HepG2 (cell line): ENCODE measurements around the gene POLR1E. TPM values are rescaled to one million over a fixed set of nuclear protein-coding genes. Genes with fewer than 3 reads are reported as not detected.

ENCODE experiments used
- ATAC-seq: fragments of 200-7000 bp; cut with Tn5 transposase; 3 replicates; pipeline ENCODE4 v1.9.1; 2020; ENCODE audit warnings: mild to moderate bottlenecking, moderate library complexity
- BruUV-seq: library from RNA; stranded (reverse); fragments of 400-500 nt; replicated peaks from 2 replicates; lab custom pipeline; 2021; lab: Mats Ljungman, UMichigan
- CTCF ChIA-PET: fragments of 300-600 bp; formaldehyde crosslinking; extraction: SDS; loops from one replicate; lab custom pipeline; 2021; ENCODE audit warnings: low total read pairs, inconsistent platforms, low intra/inter-chr PET ratio; lab: Yijun Ruan, JAX
- POLR2A ChIA-PET: fragments of 350-600 bp; sonication (Branson Sonifier 250); formaldehyde crosslinking; loops from one replicate; lab custom pipeline; 2020; ENCODE audit warnings: antibody characterized with exemption, inconsistent platforms; lab: Yijun Ruan, JAX
- DNase-seq: peaks from one replicate; pipeline ENCODE4 v3.0.0-alpha.2; 2015; ENCODE audit warnings: low spot score
- FAIRE-seq: peaks from 3 replicates; lab custom pipeline; 2011; peaks lifted over from hg19 to GRCh38; lab: Jason Lieb, UNC
- H2AFZ ChIP-seq: one replicate; pipeline ENCODE4 v1.6.1; 2011; ENCODE audit warnings: low read length, inconsistent platforms
- H3K27ac ChIP-seq: fragments of 300-600 bp; 3 replicates; pipeline ENCODE4 v1.8.0; 2011; ENCODE audit warnings: mixed run types, mild to moderate bottlenecking, mixed read lengths, low read length, inconsistent platforms; ENCODE audit not compliant: insufficient read depth; ENCODE audit errors: extremely low read length
- H3K27me3 ChIP-seq, 2 experiments: fragments of 200-600 bp in 1 of 2; 2 replicates in 1 of 2; 3 replicates in 1 of 2; pipeline versions ENCODE4 v1.6.0 to v1.8.0; 2011; ENCODE audit warnings: low read length in 2 of 2, mild to moderate bottlenecking in 2 of 2, moderate library complexity in 2 of 2, inconsistent platforms in 1 of 2; ENCODE audit not compliant: insufficient read depth in 2 of 2, control insufficient read depth in 1 of 2
- H3K36me3 ChIP-seq, 2 experiments: fragments of 200-600 bp in 1 of 2; replicated peaks in 1 of 2; 2 replicates in 1 of 2; 3 replicates in 1 of 2; pipeline versions ENCODE4 v1.5.1 to v1.8.0; 2011; ENCODE audit warnings: low read length in 2 of 2, inconsistent platforms in 1 of 2; ENCODE audit not compliant: insufficient read depth in 2 of 2, control insufficient read depth in 1 of 2
- H3K4me1 ChIP-seq: 2 replicates; pipeline ENCODE4 v1.5.1; 2012; ENCODE audit warnings: low read length, inconsistent platforms; ENCODE audit not compliant: insufficient read depth
- H3K4me2 ChIP-seq: 2 replicates; pipeline ENCODE4 v1.6.0; 2011; ENCODE audit warnings: low read depth, low read length, inconsistent platforms
- H3K4me3 ChIP-seq, 3 experiments: fragments of 200-600 bp in 1 of 3; sonication (generic), shearing (Covaris generic) in 1 of 3; replicated peaks in 1 of 3; 2 replicates each; pipeline ENCODE4 v1.5.1; 2011 to 2016; ENCODE audit warnings: low read length in 3 of 3, inconsistent platforms in 2 of 3, low read depth in 2 of 3, mild to moderate bottlenecking in 2 of 3, control low read depth in 1 of 3, mixed read lengths in 1 of 3; ENCODE audit not compliant: insufficient read depth in 1 of 3
- H3K79me2 ChIP-seq: one replicate; pipeline ENCODE4 v1.6.1; 2011; ENCODE audit warnings: low read length, inconsistent platforms; ENCODE audit not compliant: insufficient read depth
- H3K9ac ChIP-seq: 2 replicates; pipeline ENCODE4 v1.6.0; 2011; ENCODE audit warnings: mild to moderate bottlenecking, low read depth, low read length, inconsistent platforms; ENCODE audit not compliant: insufficient read depth
- H3K9me3 ChIP-seq: 2 replicates; pipeline ENCODE4 v1.5.1; 2012; ENCODE audit warnings: mild to moderate bottlenecking, low read length
- H4K20me1 ChIP-seq: 2 replicates; pipeline ENCODE4 v1.6.0; 2011; ENCODE audit warnings: inconsistent platforms, mild to moderate bottlenecking, low read length, moderate library complexity; ENCODE audit not compliant: insufficient read depth
- ARNTL ChIP-seq: sonication (generic); formaldehyde crosslinking; IDR thresholded peaks from 2 replicates; pipeline ENCODE4 v1.4.0; 2020; ENCODE audit warnings: mild to moderate bottlenecking, missing genetic modification reagents
- FOXM1 ChIP-seq: sonication (generic); formaldehyde crosslinking; IDR thresholded peaks from 2 replicates; pipeline ENCODE4 v1.5.0; 2020; ENCODE audit warnings: missing genetic modification reagents
- MAFF ChIP-seq: IDR thresholded peaks from 2 replicates; pipeline ENCODE4 v1.6.1; 2011; ENCODE audit warnings: low read depth, low read length, improper control_type of control experiment
- MAFK ChIP-seq, 2 experiments: IDR thresholded peaks in 1 of 2; conservative IDR thresholded peaks in 1 of 2; 2 replicates each; pipeline ENCODE4 v1.6.1; 2011; ENCODE audit warnings: improper control_type of control experiment in 2 of 2, low read length in 2 of 2
- NCOA5 ChIP-seq: sonication (generic); formaldehyde crosslinking; IDR thresholded peaks from 2 replicates; pipeline ENCODE4 v1.4.0; 2020; ENCODE audit warnings: missing genetic modification reagents
- NFE2L2 ChIP-seq: fragments of 150-350 bp; IDR thresholded peaks from 2 replicates; pipeline ENCODE4 v1.6.1; 2014; ENCODE audit warnings: low read length
- RAD51 ChIP-seq: fragments of 450-650 bp; IDR thresholded peaks from 2 replicates; pipeline ENCODE4 v1.6.1; 2016; ENCODE audit warnings: borderline replicate concordance
- ZNF460 ChIP-seq: sonication (generic); formaldehyde crosslinking; IDR thresholded peaks from 2 replicates; pipeline ENCODE4 v1.5.1; 2020; ENCODE audit warnings: missing genetic modification reagents, mild to moderate bottlenecking, borderline replicate concordance
- ZNF510 ChIP-seq: sonication (generic); formaldehyde crosslinking; IDR thresholded peaks from 2 replicates; pipeline ENCODE4 v1.4.0; 2020; ENCODE audit warnings: low read depth, mild to moderate bottlenecking, missing genetic modification reagents
- WGBS: methylation state at CpG from one replicate; pipeline ENCODE4 v1.1.6; 2017; ENCODE audit warnings: low lambda C conversion rate; 5-methylcytosine and 5-hydroxymethylcytosine counted together
- in situ Hi-C: cut with HindIII; loops from 2 replicates; pipeline ENCODE4 v1.10.0; 2017; ENCODE audit warnings: low pct_unique_long_range_greater_than_20kb; ENCODE audit not compliant: extremely low pct_ligation_motif_present
- intact Hi-C: fragments of 100-400 bp; cut with micrococcal nuclease; formaldehyde crosslinking; loops from one replicate; pipeline ENCODE4 v1.10.0; 2022; ENCODE audit not compliant: unreplicated experiment
- polyA plus RNA-seq, 8 experiments: library from polyadenylated mRNA; depleted of rRNA in 3 of 8; stranded (reverse) in 7 of 8; unstranded in 1 of 8; fragments of >200 nt; fragmentation: Illumina TruSeq in 4 of 8; extraction: Trizol in 4 of 8; gene quantifications; 2 replicates each; pipeline versions ENCODE4 v1.2.1 to v1.2.3, GENCODE V29; 2011 to 2016; ENCODE audit warnings: low read depth in 4 of 8, missing spikeins in 1 of 8, mixed read lengths in 1 of 8; ENCODE audit not compliant: insufficient read depth in 1 of 8
- total RNA-seq, 5 experiments: library from RNA; depleted of rRNA; stranded (reverse); fragments of >200 nt; fragmentation: Illumina TruSeq; extraction: Trizol; gene quantifications; 2 replicates each; pipeline ENCODE4 v1.2.3, GENCODE V29; 2016; ENCODE audit warnings: low read depth in 1 of 5
- TF ChIP-seq, protein P1 (sequence below): sonication (generic); formaldehyde crosslinking; IDR thresholded peaks from 2 replicates; pipeline ENCODE4 v1.5.1; 2020; ENCODE audit warnings: mild to moderate bottlenecking, missing genetic modification reagents
- TF ChIP-seq, protein P2 (sequence below): sonication (generic); formaldehyde crosslinking; IDR thresholded peaks from 2 replicates; pipeline ENCODE4 v1.4.0; 2020; ENCODE audit warnings: missing genetic modification reagents

POLR1E gene
- total and polyA plus RNA-seq, 2 of the 13 experiments (the other 11 are each of a cell fraction or from before 2014, with no cell fraction given), result 23.0 to 37.8 TPM

DNA sequence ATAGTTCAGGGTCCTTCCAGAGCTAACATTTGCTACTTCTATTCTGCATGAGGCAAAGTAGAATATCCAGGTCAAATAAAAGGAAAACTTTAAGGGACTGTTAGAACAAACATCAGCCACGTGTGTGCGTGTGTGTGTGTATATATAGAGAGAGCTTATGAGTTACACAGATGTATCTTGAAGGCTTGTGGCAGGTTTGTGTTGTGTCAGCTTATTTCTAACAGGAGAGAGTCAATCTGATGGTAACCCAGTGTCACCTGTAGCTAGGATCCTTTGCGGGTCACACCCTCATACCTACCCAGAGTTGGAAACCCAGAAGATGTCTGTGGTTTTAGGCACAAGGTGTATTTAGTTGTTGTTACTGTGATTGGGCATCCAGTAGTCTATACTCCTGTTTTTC is 12.7 kb downstream of the POLR1E start:
- no peak for FAIRE-seq
- CTCF ChIA-PET, result no interaction called here

DNA sequence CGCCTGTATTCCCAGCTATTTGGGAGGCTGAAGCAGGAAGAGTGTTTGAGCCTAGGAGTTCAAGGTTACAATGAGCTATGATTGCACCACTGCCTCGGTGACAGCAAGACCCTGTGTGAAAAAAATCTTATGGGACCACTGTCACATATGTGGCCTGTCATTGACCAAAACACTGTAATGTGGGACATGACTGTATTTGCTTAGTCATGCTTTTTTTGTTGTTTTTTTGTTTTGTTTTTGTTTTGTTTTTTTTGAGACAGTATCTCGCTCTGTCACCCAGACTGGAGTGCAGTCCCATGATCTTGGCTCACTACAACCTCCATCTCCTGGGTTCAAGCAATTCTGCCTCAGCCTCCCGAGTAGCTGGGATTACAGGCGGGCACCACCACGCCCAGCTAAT is 13.5 kb downstream of the POLR1E start:
- no peak overlapping the region for H3K9ac ChIP-seq
- H4K20me1 ChIP-seq, result no peaks in the 10 kb centered on the region
- ATAC-seq, result no peak
- no peaks in the 10 kb centered on the region for H3K27me3 ChIP-seq
- no peaks in the 10 kb centered on the region for H3K79me2 ChIP-seq
- peaks cover 24 to 87% of the 10 kb centered on the region in 2 experiments for H3K36me3 ChIP-seq
- WGBS, result 81% methylated on average over 5 of the region's 6 CpGs
- CTCF ChIA-PET, result no interaction called here
- FAIRE-seq, result no peak
- intact Hi-C loops (no loop called here), in situ Hi-C loops (loop anchor here (25.0 kb wide), 3 partner anchors 238 to 863 kb away; partner anchors contain the start of gene SLC25A51)
- TF ChIP-seq, protein P1, sequence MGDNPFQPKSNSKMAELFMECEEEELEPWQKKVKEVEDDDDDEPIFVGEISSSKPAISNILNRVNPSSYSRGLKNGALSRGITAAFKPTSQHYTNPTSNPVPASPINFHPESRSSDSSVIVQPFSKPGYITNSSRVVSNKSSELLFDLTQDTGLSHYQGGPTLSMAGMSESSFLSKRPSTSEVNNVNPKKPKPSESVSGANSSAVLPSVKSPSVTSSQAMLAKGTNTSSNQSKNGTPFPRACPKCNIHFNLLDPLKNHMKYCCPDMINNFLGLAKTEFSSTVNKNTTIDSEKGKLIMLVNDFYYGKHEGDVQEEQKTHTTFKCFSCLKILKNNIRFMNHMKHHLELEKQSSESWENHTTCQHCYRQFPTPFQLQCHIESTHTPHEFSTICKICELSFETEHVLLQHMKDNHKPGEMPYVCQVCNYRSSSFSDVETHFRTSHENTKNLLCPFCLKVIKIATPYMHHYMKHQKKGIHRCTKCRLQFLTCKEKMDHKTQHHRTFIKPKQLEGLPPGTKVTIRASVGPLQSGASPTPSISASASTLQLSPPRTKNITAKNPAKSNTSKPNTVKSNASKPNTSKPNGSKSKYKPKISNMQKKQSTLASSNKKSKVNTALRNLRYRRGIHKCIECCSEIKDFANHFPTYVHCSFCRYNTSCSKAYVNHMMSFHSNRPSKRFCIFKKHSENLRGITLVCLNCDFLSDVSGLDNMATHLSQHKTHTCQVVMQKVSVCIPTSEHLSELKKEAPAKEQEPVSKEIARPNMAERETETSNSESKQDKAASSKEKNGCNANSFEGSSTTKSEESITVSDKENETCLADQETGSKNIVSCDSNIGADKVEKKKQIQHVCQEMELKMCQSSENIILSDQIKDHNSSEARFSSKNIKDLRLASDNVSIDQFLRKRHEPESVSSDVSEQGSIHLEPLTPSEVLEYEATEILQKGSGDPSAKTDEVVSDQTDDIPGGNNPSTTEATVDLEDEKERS, result no peak
- TF ChIP-seq NFE2L2 (peak; percentile 80), ZNF460 (CRISPR knock-in tag) (no peak), MAFK (conservative IDR thresholded peaks at IDR 0.05 in 1 of 2, IDR thresholded peaks at IDR 0.05 in 1 of 2; ENCODE audit: low read length in 2 of 2) (peak; percentile 80 to 82), MAFF (peak; percentile 76), ARNTL (CRISPR knock-in tag) (no peak), ZNF510 (CRISPR knock-in tag) (no peak), RAD51 (no peak), FOXM1 (CRISPR knock-in tag) (no peak)
- TF ChIP-seq, protein P2, sequence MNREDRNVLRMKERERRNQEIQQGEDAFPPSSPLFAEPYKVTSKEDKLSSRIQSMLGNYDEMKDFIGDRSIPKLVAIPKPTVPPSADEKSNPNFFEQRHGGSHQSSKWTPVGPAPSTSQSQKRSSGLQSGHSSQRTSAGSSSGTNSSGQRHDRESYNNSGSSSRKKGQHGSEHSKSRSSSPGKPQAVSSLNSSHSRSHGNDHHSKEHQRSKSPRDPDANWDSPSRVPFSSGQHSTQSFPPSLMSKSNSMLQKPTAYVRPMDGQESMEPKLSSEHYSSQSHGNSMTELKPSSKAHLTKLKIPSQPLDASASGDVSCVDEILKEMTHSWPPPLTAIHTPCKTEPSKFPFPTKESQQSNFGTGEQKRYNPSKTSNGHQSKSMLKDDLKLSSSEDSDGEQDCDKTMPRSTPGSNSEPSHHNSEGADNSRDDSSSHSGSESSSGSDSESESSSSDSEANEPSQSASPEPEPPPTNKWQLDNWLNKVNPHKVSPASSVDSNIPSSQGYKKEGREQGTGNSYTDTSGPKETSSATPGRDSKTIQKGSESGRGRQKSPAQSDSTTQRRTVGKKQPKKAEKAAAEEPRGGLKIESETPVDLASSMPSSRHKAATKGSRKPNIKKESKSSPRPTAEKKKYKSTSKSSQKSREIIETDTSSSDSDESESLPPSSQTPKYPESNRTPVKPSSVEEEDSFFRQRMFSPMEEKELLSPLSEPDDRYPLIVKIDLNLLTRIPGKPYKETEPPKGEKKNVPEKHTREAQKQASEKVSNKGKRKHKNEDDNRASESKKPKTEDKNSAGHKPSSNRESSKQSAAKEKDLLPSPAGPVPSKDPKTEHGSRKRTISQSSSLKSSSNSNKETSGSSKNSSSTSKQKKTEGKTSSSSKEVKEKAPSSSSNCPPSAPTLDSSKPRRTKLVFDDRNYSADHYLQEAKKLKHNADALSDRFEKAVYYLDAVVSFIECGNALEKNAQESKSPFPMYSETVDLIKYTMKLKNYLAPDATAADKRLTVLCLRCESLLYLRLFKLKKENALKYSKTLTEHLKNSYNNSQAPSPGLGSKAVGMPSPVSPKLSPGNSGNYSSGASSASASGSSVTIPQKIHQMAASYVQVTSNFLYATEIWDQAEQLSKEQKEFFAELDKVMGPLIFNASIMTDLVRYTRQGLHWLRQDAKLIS (CRISPR knock-in tag), result no peak
- BruUV-seq, result no TSS peak
- H3K4me3 ChIP-seq, result no peak overlapping the region
- H3K27ac ChIP-seq, result no peak overlapping the region
- no peak for DNase-seq
- no peak overlapping the region for H3K4me2 ChIP-seq
- H3K4me1 ChIP-seq, result peaks cover 33% of the 10 kb centered on the region
- H2AFZ ChIP-seq, result no peak overlapping the region
- POLR2A ChIA-PET, result no interaction called here
- H3K9me3 ChIP-seq, result no peaks in the 10 kb centered on the region

More for the DNA sequence above, 12.7 kb downstream of the POLR1E start:
- intact Hi-C loops (no loop called here), in situ Hi-C loops (loop anchor here (25.0 kb wide), 3 partner anchors 239 to 864 kb away; partner anchors contain the start of gene SLC25A51)
- Histone ChIP-seq H3K9me3 (no peaks in the 10 kb centered on the region), H3K9ac (no peak overlapping the region), H4K20me1 (no peaks in the 10 kb centered on the region), H3K4me3 (no peak overlapping the region), H3K4me2 (no peak overlapping the region), H3K4me1 (peaks cover 33% of the 10 kb centered on the region), H3K79me2 (no peaks in the 10 kb centered on the region), H2AFZ (no peak overlapping the region), H3K36me3 (peaks cover 25 to 88% of the 10 kb centered on the region in 2 experiments)
- ATAC-seq (no peak), DNase-seq (no peak)
- 60% methylated on average over 2 of the region's 3 CpGs for WGBS
- TF ChIP-seq NCOA5 (CRISPR knock-in tag) (no peak), MAFF (peak; percentile 46), MAFK (conservative IDR thresholded peaks at IDR 0.05 in 1 of 2, IDR thresholded peaks at IDR 0.05 in 1 of 2; ENCODE audit: low read length in 2 of 2) (peak; percentile 70 to 72)
- TF ChIP-seq, all 625 proteins: peak for 2
- Histone ChIP-seq H3K27ac (no peak overlapping the region), H3K27me3 (no peaks in the 10 kb centered on the region)
- POLR2A ChIA-PET, result no interaction called here
- no TSS peak for BruUV-seq
